HG02763 (cell line): ENCODE results near the gene CD86.

ENCODE experiments used
- ATAC-seq: cut with Tn5 transposase; IDR thresholded peaks from one replicate; pipeline ENCODE4 v1.9.1; 2021; ENCODE audit warnings: mild to moderate bottlenecking, moderate library complexity; ENCODE audit not compliant: unreplicated experiment

Gene CD86

DNA sequence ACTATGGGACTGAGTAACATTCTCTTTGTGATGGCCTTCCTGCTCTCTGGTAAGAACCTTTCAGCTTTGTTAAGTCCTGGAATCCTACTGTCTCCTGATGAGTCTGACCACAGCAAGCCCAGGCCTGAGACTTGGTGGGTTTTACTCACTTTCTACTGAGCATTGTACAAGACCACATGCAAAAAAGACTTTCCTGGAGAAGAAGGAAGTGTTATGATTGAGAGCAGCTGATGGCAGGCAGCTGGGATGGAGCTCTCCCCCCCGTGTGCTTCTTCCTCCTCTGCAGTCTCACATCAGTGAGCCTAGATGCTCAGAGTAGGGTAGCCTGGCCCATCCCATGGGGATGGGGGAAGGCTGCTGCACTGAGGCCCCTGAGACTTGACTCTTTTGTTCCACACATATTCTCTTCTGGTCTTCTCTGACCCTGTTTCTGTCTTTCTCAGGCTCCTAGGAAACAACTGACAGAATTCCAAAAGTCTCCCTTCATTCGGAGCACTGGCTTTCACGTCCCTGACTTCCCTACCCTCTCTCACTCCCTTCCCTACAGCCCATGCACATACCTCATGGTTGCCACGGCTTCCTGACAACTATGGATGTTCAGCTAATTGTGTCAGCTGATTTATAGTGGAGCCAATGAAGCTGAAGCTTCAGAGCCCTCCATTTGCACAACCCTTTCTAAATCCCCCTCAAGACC, 36.6 kb downstream of the CD86 start:
- peak; percentile 48 for ATAC-seq

DNA sequence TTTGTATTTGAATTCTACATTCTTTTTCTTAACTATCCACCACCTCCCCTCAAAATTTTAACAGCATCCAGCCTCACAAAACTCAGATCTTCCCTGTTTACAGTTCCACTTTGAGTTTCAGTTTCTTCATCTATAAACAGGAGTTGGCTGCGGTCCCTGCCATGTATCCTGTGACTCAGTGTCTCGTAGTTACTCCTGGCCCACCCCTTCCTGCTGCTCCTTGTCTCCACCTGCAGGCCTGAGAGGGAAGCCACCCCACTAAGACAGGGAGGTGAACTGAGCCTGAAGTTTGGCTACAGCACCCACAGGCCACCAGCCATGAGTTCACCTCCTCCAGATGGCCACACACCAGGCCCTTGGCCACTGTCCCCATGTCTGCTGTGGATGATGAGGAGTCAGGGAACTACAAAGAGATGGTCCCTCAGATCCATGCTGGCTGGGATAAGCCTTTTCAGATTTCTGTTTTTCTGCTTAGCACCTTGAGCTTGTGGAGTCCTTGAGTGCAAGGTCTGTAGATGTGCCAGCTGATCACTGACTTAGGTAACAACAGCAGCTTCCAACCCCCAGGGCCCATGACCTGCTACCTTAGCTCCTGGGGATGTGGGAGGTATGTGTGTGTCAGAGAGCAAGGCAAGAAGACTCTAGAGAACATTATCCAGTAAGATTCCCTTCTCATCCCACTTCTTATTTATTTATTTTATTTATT, 37.5 kb downstream of the CD86 start:
- no peak for ATAC-seq

DNA sequence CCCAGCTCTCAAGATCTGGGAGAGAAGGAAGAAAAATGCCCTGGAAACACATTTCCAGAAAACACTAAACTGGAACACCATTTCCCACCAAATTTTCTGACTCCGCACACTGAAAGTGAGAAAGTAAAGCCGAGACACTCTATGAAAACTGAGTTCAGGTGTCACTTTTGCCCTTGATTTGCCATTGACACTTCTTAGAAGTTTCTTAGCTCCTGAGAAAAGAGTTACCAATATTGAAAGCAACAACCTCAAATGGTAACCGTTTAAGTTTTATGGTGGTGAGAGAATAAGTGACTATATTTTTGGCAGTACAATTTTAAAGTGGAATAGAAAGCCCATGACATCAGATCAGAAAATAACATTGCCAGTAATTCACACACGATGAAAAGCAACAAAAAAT, 39.0 kb downstream of the CD86 start:
- ATAC-seq = peak; percentile 34

DNA sequence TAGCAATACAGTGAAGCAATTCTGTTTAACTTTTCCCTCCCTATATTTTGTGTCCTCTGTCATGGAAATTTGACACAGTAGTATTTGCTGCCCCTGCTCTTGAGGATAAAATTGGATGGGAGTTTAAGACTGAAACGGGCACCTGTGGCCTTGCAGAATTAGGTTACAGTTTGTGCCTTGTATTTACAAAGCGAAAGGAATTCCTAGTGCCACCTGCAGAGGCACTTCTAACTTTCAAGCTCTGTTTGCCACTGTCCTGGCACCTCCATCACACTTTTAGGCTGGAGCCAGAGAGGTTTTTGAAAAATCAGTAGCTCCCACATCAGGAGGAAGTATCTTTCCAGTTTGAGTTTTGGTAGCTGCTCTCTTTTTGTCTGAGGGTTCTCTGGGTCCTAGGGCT, 39.5 kb downstream of the CD86 start:
- ATAC-seq = no peak

DNA sequence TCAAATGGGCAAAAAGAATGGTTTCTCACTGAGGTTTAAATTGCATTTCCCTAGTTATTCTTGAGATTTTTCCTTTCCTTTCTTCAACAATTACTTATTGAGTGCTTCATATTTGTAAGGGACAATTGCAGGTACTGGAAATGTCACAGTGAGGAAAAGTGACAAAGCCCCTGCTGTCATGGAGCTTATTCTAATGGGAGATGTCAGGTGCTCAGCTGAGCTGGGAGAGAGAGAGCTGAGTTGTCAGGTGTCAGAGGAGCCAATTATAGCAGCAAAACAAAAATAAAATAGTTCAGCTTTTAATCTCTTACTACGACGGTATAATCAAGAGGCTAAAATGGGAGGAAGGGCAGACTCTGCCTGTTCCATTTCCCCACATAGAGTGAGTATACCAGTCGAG, 42.0 kb downstream of the CD86 start:
- no peak for ATAC-seq

DNA sequence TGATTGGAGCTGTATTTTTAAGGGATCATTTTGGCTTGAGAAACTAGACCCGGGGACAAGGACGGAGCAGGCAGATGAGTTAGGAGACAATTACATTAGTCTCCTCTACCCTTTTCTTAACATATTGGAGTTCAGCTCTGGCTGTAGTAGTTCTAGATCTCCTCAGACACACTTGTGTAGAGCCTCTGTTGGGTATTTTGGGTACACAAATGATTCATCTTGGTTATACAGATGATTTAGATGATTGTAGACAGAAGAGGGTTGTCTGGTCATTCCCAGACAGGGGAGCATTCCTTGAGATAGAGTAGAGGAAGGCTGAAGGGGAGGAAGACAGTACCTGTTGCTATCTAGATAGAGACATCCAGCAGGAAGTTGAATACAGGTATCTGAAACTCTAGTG, 43.4 kb downstream of the CD86 start:
- no peak for ATAC-seq

DNA sequence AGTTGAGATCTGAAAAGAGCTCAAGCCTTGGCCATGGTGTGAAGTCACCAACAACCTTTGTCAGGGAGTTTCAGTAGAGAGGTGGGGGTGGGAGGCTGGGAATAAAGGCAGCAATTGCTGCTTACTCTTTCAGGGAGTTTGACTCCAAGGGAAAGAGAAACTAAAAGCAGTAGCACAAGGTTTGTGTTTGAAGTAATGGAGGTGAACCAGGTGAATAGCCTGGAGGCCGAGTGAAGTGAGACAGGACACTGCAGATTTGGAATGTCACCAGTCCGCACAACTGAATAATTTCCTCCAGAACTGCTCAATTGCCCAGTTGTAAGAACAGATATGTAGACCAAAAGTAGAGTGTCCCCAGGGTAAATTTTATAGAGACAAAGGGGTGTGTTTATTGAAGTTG, 44.1 kb downstream of the CD86 start:
- no peak for ATAC-seq

DNA sequence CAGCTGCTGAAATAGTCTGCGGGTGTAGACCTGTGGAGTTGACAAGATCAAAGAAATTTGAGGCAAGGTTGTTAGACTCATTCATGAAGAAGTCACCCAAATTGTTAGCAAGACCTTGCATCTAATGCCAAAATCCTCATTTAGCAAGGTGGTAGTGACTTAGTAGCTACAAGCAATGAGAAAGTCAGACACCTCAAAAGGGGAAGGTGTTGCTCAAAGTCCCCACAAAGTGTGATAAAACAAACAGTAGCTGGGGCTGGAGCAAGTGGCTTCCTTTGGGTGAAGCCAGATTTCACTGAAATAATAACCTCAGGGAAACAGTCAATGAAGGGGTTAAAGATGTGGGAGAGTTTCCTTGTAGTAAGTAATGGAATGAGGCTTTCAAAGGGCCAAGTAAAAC, 44.9 kb downstream of the CD86 start:
- ATAC-seq = no peak

DNA sequence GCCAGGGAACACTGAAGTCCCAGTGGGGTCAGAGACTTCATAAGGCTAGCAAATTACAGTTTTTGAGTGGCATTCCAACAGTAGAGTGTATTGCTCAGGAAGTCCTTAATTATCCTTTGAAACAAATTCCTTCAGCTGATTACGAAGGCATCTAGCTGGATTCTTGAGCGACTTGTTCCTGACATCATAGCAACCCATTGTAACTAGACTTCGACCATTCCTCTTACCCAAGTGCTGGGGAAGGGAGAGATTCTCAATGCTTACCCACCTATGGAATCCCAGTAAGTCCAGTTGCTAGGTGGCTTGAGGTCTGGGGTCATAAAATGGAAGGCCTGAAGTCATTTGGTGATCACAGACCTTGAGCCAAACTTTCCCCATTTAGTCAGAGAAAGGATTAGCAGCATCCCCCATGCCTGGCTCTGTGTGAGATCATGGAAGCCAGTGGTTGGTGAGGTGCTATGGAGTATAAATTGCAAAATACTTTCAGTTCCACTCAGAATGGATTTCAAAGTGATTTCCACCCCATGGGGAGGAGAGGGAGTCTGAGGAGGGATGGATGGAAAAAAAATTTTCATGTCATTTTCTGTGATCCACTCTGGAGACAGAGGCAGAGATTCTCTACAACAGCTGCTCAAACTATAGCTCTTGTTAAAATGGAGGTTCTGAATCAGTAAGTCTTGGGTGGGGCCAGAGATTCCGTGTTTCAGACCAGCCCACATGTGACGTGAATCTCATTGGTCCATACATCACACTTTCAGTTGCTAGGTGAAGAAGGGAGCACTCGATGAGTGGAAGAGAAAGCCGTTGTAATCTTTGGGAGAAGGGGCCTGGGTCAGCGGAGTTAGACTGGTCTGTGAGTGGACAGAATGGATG, 45.7 kb downstream of the CD86 start:
- peak; percentile 29 for ATAC-seq

DNA sequence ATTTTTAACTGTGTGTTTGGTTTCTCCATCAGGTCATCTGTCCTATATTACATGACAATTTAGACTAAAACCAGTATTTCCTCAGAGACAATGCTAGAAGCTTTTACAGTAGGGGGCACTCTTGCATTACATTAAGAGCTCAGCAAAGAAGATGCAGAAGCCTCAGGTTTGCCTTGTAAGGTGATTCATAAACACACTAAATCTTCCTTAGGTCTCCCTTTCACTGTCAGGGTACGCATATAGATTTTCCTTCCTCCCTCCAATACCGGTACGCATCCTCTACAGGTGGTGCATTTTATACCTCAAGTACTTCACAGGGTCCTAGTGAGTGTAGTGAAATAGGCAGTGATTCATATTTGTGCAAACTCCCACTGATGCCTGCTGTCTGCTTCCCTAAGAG, 46.5 kb downstream of the CD86 start:
- no peak for ATAC-seq

DNA sequence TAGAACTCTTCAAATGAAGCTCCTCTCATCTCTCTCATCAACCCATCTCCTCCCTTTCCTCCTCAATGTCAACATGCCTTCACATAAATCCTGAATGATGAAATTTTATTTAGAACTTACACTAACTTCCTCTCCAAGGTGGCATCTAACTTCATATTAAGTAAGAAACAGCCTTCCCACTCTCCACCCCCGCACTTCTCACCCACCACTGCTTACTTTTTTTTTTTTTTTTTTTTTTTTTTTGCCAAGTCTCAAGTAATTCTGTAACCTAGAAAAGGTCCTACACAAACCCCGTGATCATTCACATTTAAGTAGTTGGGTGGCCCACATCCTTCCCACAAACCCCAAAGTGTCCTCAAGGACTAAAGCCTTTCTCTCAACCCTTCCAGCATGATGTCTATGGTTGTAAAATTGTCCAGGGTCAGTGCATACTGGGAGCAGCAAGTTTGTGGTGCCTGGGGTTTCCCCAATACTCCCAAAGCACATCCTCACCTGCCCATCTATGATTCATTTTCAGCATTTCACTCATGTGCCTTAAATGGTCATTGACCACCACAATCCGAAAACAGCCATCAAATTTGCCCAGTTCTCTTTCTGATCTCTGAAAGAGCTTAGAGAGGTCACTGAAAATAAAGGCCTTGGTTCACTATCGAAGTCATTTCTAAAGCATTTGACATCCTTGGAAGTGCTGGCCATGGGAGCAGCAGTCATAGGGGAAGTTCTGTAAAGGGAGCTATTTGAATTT, 47.2 kb downstream of the CD86 start:
- peak; percentile 52 for ATAC-seq

DNA sequence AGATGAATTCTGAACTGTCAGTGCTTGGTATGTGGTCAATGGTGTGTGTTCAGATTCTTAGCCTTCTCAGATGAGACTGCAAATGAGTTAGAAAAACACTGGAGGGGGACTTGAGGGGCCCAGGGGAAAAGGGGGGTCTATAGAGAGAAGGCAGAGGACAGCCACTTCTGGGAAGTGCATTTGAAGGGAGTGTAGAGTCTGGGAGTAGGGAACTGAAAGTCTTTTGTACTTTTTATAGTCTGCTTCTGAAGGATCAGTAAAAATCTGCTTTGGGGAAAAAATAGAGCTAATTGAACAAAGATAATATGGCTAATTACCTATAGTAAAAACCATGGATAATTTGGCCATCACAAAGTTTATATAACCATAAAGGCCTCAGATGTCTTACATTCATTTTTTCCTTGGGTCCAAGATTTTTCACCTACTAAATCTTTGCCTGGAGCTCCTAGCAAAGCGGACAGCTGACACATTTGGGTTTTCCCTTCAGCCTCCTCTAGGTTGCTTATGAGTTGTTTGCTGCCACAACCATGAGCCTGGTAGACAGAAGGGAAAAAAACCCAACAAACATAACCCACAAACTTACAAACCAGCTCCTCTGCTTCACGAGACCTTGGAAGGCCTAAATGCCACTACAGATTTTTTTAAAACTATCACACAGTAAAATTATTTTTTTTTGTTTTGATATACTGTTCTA, 48.8 kb downstream of the CD86 start:
- ATAC-seq = no peak

DNA sequence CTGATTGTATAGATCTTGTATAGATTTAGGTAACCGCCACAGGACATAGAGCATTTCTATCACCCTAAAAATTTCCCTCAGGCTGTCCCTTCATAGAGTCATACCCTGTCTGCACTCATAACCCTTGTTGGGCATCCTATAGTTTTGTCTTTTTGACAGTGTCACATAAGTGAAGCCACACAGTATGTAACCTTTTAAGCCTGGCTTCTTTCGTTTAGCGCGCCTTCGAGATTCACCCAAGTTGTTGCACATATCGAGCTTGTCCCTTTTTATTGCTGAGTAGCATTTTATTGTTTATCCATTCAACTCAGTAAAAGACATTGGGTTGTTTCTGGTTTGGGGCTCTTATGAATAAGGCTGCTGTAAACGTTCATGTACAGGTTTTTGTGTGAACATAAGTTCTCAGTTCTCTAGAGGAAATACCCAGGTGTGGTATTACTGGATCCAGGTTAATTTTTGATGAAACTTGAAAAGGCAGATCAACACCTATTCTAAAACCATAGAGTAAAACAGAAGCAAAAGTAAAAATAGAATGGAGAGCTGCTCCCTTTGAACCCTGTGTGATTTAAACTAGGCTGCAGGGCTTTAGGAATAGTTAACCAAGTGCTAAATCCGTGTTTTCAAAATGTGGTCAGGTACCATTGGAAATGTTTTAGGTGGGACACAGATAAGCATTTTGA, 49.5 kb downstream of the CD86 start:
- no peak for ATAC-seq

DNA sequence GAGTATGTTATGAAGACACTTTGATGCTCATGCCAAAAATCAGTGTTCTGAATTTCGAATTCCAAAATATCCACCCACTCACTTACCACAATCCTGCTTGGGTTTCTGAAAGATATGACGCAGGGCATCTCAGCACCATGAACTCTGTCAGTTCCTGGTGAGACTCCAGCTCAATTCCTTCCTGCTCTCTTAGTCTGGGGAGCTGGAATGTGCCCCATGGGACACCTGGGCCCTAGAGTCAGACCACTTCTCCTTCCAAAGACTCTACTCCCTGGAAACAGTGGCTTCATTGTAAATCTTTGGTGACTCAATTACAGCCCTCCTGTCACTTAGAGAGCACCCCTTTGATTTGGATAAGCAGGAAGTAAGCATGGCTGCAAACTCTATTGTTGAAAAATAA, 50.5 kb downstream of the CD86 start:
- ATAC-seq = no peak

DNA sequence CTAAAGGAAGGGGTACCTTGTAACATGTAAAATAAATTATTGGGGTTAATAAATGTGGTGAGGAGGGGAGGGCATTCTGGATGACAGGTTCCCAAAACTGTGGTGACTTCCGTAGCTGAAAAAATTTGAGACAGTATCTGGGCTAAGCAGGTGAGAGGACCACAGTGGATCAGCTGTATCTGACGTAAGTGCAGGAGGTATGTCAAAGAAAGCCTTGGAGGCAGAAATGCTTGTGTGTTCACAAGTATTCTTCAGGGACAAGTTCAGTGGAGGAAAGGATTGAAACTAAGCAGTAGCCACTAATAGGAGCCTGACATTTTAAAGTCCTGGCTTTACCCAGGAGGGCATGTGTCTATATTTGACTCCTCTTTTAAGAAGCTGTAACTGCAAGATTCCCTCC, 52.0 kb downstream of the CD86 start:
- ATAC-seq = no peak

DNA sequence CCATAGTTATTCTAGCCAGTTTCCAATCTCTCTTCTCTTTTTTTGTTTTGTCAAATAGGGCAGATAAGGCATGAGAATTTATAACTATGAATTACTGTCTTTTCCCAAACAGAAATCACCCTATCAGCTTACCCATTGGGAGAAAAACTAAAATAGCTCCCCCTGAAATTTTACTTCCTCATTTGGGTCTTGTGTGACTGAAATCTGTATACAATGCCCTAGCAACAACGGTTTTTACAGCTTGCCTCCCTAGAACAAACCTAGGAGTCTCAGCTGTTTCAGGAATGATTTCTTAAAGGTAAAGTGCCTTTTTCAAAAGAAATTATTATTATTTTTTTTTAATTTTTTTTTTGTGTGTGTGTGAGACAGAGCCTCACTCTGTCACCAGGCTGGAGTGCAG, 56.8 kb downstream of the CD86 start:
- ATAC-seq = no peak

DNA sequence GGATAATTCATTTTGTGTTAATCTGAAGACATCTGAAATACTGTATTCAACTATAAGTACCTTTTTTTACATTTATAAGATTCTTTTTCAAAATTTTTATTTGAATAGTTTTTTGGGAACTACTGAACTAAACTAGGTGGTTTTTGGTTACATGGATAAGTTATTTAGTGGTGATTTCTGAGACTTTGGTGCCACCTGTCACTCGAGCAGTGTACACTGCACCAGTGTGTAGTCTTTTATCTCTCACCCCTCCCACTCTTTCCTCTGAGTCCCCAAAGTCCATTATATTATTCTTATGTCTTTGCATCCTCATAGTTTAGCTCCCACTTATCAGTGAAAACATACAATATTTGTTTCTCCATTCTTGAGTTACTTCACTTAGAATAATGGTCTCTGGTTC, 57.6 kb downstream of the CD86 start:
- ATAC-seq = no peak

DNA sequence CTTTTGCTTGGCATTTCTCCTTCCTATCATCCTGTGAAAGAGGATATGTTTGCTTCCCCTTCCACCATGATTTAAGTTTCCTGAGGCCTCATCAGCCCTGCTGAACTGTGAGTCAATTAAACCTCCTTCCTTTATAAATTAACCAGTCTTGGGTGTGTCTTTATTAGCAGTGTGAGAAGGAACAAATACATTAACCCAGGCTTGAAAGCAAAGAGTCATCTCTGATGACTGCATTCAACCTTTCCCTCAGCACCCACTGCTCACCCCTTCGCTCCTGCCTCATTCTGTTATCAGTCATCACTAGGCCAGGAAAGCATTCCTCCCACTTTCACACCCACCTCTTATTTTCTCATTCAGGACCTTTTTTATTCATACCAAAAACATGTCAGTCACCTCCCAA, 68.7 kb downstream of the CD86 start:
- ATAC-seq = no peak

DNA sequence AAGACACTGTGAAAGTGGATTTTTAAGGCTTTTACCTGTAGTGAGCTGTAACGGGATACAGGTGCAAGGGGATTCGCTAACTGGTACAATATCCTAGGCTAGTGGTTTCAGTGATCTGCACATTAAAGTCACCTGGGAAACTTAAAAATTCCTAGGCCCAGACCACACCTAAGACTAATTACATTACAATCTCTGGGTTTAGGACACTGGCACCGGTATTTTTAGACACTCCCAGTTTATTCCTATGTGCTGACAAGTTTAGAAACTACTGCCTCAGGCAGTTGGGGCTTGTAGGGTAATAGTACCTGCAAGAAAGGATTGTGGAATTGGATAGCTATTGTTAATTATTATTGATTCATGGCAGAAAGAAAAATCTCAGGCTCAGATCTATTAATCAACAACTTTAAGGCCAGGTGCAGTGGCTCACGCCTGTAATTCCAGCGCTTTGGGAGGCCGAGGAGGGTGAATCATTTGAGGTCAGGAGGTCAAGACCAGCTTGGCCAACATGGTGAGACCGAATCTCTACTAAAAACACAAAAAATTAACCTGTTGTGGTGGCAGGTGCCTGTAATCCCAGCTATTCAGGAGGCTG, 77.9 kb downstream of the CD86 start:
- no peak for ATAC-seq

DNA sequence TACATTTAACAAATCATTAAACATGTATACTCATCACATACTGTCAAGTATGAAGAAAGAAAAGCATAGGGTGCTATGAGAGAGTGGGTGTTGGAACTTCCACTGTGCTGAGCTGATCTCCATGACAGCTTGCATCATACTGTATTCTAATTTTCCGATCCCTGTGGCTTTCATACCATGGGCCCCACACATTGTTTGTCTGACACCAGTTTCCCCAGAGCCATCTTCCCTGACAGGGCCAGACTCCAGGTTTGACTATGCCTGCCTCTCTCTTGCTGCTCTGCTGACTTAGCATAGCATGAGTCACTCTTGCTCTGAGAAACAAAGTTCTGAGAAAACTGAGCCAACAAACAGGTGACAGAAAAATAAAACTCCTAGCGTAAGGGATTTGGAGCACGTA, 91.3 kb downstream of the CD86 start:
- peak; percentile 86 for ATAC-seq
